Epithelial cell of esophagus (primary cell): ENCODE results near the gene PTPRR.

Experiments used
- DNase-seq: peaks from one replicate; pipeline ENCODE4 v3.0.0; 2010; ENCODE audit warnings: low read depth
- H3K4me3 ChIP-seq: 2 replicates; pipeline ENCODE4 v1.5.1; 2011; ENCODE audit warnings: mild to moderate bottlenecking, low read length, control low read depth
- TF ChIP-seq, protein P1 (sequence below): IDR thresholded peaks from 2 replicates; pipeline ENCODE4 v1.5.1; 2011; ENCODE audit warnings: low read depth, mild to moderate bottlenecking, low read length, control low read depth, inconsistent platforms; ENCODE audit not compliant: insufficient read depth; ENCODE audit errors: missing control alignments

Gene PTPRR

GRCh38 chr12:70639535-70639934 is 281.0 kb downstream of the PTPRR start:
- no peak for DNase-seq
- H3K4me3 ChIP-seq: no peak overlapping the region
- TF ChIP-seq, protein P1, sequence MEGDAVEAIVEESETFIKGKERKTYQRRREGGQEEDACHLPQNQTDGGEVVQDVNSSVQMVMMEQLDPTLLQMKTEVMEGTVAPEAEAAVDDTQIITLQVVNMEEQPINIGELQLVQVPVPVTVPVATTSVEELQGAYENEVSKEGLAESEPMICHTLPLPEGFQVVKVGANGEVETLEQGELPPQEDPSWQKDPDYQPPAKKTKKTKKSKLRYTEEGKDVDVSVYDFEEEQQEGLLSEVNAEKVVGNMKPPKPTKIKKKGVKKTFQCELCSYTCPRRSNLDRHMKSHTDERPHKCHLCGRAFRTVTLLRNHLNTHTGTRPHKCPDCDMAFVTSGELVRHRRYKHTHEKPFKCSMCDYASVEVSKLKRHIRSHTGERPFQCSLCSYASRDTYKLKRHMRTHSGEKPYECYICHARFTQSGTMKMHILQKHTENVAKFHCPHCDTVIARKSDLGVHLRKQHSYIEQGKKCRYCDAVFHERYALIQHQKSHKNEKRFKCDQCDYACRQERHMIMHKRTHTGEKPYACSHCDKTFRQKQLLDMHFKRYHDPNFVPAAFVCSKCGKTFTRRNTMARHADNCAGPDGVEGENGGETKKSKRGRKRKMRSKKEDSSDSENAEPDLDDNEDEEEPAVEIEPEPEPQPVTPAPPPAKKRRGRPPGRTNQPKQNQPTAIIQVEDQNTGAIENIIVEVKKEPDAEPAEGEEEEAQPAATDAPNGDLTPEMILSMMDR: no peak

GRCh38 chr12:70638639-70639360 is 281.7 kb downstream of the PTPRR start:
- H3K4me3 ChIP-seq: no peak overlapping the region
- TF ChIP-seq, protein P1: no peak
- peak; percentile 64 for DNase-seq

- no peak for DNase-seq
- TF ChIP-seq, protein P1: no peak
- no peak within 1 kb of the TSS for H3K4me3 ChIP-seq
Observed at GRCh38 chr12:70637303-70638085, 283.0 kb downstream of the PTPRR start, which contains the start of gene PTPRB. PTPRB (minus strand) TSS chr12:70637429; CDS start chr12:70637395, 34 bp downstream.

DNA sequence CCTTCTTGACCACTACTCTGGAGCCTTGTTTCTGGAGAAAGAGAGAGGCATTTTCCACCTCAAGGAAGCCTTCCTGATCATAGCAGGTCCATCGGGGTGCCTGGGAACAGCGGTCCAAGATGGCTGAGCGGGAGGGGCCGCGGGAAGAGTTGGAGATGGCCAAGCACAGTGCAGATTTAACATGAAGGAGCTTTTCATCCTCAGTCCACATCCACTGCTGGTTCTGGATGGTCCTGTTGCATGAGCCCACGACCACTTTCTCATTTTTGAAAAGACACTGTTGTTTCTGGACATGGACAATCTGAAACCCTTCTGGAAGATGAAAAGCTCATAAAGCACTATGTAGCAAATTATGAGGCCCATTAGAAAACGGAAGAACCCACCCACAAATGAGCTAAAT is 284.8 kb downstream of the PTPRR start:
- DNase-seq: no peak
- H3K4me3 ChIP-seq: no peak overlapping the region
- TF ChIP-seq, protein P1: no peak

DNA sequence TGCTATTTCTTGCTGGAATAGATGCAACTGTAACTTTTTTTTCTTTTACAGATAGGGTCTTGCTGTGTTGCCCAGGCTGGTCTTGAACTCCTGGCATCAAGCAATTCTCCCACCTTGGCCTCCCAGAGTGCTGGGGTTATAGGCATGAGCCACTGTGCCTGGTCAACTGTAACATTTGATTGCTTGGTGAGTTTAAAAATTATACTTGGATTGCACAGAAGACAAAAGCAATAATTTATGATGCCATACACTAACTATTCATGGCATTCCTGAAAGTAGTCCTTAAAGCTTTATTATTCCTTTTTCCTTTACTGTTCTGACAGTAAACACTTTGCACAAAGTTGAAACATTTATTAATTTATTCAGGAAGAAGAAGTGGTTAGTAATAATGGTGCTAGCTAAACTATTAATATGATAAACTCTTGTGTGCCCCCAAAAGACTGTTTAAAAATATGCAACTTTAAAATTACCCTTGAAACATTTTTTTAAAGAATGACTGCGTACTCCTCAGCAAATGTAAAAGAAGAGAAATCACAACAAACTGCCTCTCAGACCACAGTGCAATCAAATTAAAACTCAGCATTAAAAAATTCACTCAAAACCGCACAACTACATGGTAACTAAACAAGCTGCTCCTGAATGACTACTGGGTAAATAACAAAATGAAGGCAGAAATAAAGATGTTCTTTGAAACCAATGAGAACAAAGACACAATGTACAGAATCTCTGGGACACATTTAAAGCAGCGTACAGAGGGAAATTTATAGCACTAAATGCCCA is 291.6 kb downstream of the PTPRR start:
- DNase-seq: no peak
- H3K4me3 ChIP-seq: no peak overlapping the region
- TF ChIP-seq, protein P1: no peak

- TF ChIP-seq, protein P1: no peak
- no peak overlapping the region for H3K4me3 ChIP-seq
- DNase-seq: no peak
Observed at GRCh38 chr12:70627677-70628076, 292.9 kb downstream of the PTPRR start.
